ENCODE measurements around the gene GRIN1. TPM values are rescaled to one million over a fixed set of nuclear protein-coding genes. Genes with fewer than 3 reads are reported as not detected.

Gene GRIN1
- total and polyA plus RNA-seq, 10 of the 15 experiments (the other 5 are each of a cell fraction or from before 2014, with no cell fraction given), result 0.05 to 0.10 (median 0.06) TPM; not detected in 6

GRCh38 chr9:137128862-137129455 is 10.0 kb upstream of the GRIN1 start:
- no peaks in the 10 kb centered on the region for H4K20me1 ChIP-seq (ENCODE audit: control insufficient read depth, insufficient read depth)
- ChIA-PET CTCF (interaction anchor here (0.8 to 4.7 kb wide), 5 partner anchors 22 to 107 kb away, joined by 4 to 20 read pairs (median 6); partner anchors contain the start of genes MAN1B1 and SSNA1), RAD21 (ENCODE audit: unreplicated experiment) (interaction anchor here (0.5 to 3.6 kb wide), 7 partner anchors 22 to 112 kb away, joined by 3 to 54 read pairs (median 3); partner anchors contain the start of genes ANAPC2, MAN1B1 and SSNA1), SMC1A (ENCODE audit: uncharacterized antibody, unreplicated experiment) (interaction anchor here (1.2 to 2.8 kb wide), 5 partner anchors 21 to 95 kb away, joined by 3 to 28 read pairs (median 7); partner anchors contain the start of gene SSNA1), POLR2A (interaction anchor here (0.8 to 7.7 kb wide), 16 partner anchors 11 to 320 kb away, joined by 3 to 166 read pairs (median 8); partner anchors contain the start of genes CYSRT1, LRRC26, MAN1B1 and RNF208)
- H3K4me3 ChIP-seq, result peak overlapping the region; percentile 72
- TF ChIP-seq NKRF (conservative IDR thresholded peaks at IDR 0.05) (peak; percentile 37; the same call in 1 of the 2 replicates), TCF7 (IDR thresholded peaks at IDR 0.05; ENCODE audit: borderline replicate concordance) (no peak), ZNF384 (IDR thresholded peaks at IDR 0.05; ENCODE audit: borderline replicate concordance, low read depth, low read length) (no peak), SRF (IDR thresholded peaks at IDR 0.05; ENCODE audit: low read depth in 2 of 2, low read length in 2 of 2) (no peak), ZZZ3 (IDR thresholded peaks at IDR 0.05; ENCODE audit: control insufficient read depth, insufficient read length, low read depth) (no peak), YBX1 (IDR thresholded peaks at IDR 0.05) (no peak), MEF2B (IDR thresholded peaks at IDR 0.05; ENCODE audit: partially characterized antibody, poor library complexity, severe bottlenecking) (no peak), TBL1XR1 (IDR thresholded peaks at IDR 0.05; ENCODE audit: low read depth, low read length) (no peak), ETV6 (conservative IDR thresholded peaks at IDR 0.05 in 1 of 2, IDR thresholded peaks at IDR 0.05 in 1 of 2; ENCODE audit: borderline replicate concordance in 1 of 2, low read depth in 1 of 2) (no peak), GATAD2B (conservative IDR thresholded peaks at IDR 0.05; ENCODE audit: low read depth) (0 out of 2 replicates have a peak, but pooled peaks have one; percentile 29), JUND (IDR thresholded peaks at IDR 0.05; ENCODE audit: low read depth, low read length) (no peak), KLF5 (IDR thresholded peaks at IDR 0.05; ENCODE audit: partially characterized antibody) (no peak), ZNF24 (IDR thresholded peaks at IDR 0.05) (0 out of 2 replicates have a peak, but pooled peaks have one; percentile 37), BHLHE40 (IDR thresholded peaks at IDR 0.05; ENCODE audit: borderline replicate concordance in 1 of 2, low read depth in 2 of 2, low read length in 1 of 2) (no peak), IRF3 (IDR thresholded peaks at IDR 0.05) (no peak)
- no TSS peak for BruUV-seq (replicated peaks)
- H3K4me1 ChIP-seq (ENCODE audit: control insufficient read depth, insufficient read depth, low read length), result peaks cover 14% of the 10 kb centered on the region
- no peaks in the 10 kb centered on the region for H3K9me3 ChIP-seq (replicated peaks; ENCODE audit: control insufficient read depth, insufficient read depth, low read length)
- H3K9ac ChIP-seq (ENCODE audit: control insufficient read depth, insufficient read depth, low read length), result peak overlapping the region; percentile 85
- H2AFZ ChIP-seq (ENCODE audit: control insufficient read depth, low read depth, low read length), result no peak overlapping the region; the same call in 1 of the 2 replicates
- ATAC-seq, result peak; percentile 37
- in situ Hi-C loops (cut with MboI), result no loop called here
- peak overlapping the region; percentile 82 for H3K27ac ChIP-seq (ENCODE audit: control insufficient read depth, insufficient read depth)
- H3K79me2 ChIP-seq (ENCODE audit: control insufficient read depth, insufficient read depth, low read length), result peaks cover 35% of the 10 kb centered on the region
- no peaks in the 10 kb centered on the region for H3K36me3 ChIP-seq (ENCODE audit: control insufficient read depth in 2 of 2, insufficient read depth in 2 of 2, low read length in 1 of 2)
- peak overlapping the region; percentile 91 for H3K4me2 ChIP-seq (ENCODE audit: control insufficient read depth, insufficient read depth)
- intact Hi-C loops (cut with micrococcal nuclease; ENCODE audit: unreplicated experiment), result loop anchor here (1.0 to 5.0 kb wide), 2 partner anchors 21 to 58 kb away; partner anchors contain the start of genes ANAPC2 and SSNA1
- no peaks in the 10 kb centered on the region for H3K27me3 ChIP-seq (replicated peaks in 1 of 2; ENCODE audit: control insufficient read depth in 2 of 2, insufficient read depth in 2 of 2, low read length in 1 of 2)
- no peak for DNase-seq (ENCODE audit: low read depth, low spot score)
- 1% methylated on average over 37 of the region's 37 CpGs for WGBS (ENCODE audit: insufficient coverage, insufficient replicate concordance, low lambda C conversion rate, missing lambda C conversion rate)
- FAIRE-seq, result no peak
